ENCODE measurements around the gene SLC7A9. TPM values are rescaled to one million over a fixed set of nuclear protein-coding genes. Genes with fewer than 3 reads are reported as not detected.

The SLC7A9 gene
- total RNA-seq, 1 donor from 2014 or later, result 0.78 TPM

- no peak for DNase-seq (ENCODE audit: extremely low spot score, unreplicated experiment)
- Mint-ChIP-seq H3K4me1 (ENCODE audit: unreplicated experiment) (no peaks in the 10 kb centered on the region), H3K4me3 (ENCODE audit: unreplicated experiment) (no peak overlapping the region), H3K27me3 (ENCODE audit: unreplicated experiment) (peaks cover 14% of the 10 kb centered on the region), H3K9me3 (ENCODE audit: unreplicated experiment) (peaks cover 7% of the 10 kb centered on the region), H3K36me3 (ENCODE audit: unreplicated experiment) (no peaks in the 10 kb centered on the region), H3K27ac (ENCODE audit: unreplicated experiment) (no peak overlapping the region)
- TF ChIP-seq, protein P1, sequence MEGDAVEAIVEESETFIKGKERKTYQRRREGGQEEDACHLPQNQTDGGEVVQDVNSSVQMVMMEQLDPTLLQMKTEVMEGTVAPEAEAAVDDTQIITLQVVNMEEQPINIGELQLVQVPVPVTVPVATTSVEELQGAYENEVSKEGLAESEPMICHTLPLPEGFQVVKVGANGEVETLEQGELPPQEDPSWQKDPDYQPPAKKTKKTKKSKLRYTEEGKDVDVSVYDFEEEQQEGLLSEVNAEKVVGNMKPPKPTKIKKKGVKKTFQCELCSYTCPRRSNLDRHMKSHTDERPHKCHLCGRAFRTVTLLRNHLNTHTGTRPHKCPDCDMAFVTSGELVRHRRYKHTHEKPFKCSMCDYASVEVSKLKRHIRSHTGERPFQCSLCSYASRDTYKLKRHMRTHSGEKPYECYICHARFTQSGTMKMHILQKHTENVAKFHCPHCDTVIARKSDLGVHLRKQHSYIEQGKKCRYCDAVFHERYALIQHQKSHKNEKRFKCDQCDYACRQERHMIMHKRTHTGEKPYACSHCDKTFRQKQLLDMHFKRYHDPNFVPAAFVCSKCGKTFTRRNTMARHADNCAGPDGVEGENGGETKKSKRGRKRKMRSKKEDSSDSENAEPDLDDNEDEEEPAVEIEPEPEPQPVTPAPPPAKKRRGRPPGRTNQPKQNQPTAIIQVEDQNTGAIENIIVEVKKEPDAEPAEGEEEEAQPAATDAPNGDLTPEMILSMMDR (IDR thresholded peaks at IDR 0.05), result no peak
Observed at GRCh38 chr19:32781280-32781679, 88.3 kb downstream of the SLC7A9 start.

Other genes with a start within 250 kb of the SLC7A9 start
- 22.0 and 24.1 TPM in 2 replicates for gene ANKRD27, start 194.6 kb downstream of the SLC7A9 start, total RNA-seq
- gene RGS9BP, start 193.9 kb downstream of the SLC7A9 start, total RNA-seq, result 0.37 and 0.86 TPM in 2 replicates
- gene NUDT19, start 177.9 kb downstream of the SLC7A9 start, total RNA-seq, result 6.8 and 7.5 TPM in 2 replicates
- gene TDRD12, start 150.0 kb downstream of the SLC7A9 start, total RNA-seq, result 0.11 TPM in 1 of 2 replicates, not detected in the other
- gene CEP89, start 102.2 kb upstream of the SLC7A9 start, total RNA-seq, result 32.9 and 38.6 TPM in 2 replicates
- 4.1 and 5.5 TPM in 2 replicates for gene FAAP24, start 102.5 kb upstream of the SLC7A9 start, total RNA-seq
- gene RHPN2, start 195.1 kb upstream of the SLC7A9 start, total RNA-seq, result 4.0 and 4.9 TPM in 2 replicates
- gene GPATCH1, start 211.4 kb upstream of the SLC7A9 start, total RNA-seq, result 8.2 and 9.4 TPM in 2 replicates